Mononuclear cell (primary cell): ENCODE results near the gene FAM234B. TPM values are rescaled to one million over a fixed set of nuclear protein-coding genes. Genes with fewer than 3 reads are reported as not detected.
"Not testable (repeated sequence)": the region's sequence is repeated elsewhere in the genome, so short reads cannot be mapped to it uniquely, and the experiment has no call there.

Experiments
- H3K27me3 ChIP-seq: 2 replicates; pipeline ENCODE4 v1.6.0; 2011; ENCODE audit warnings: low read length, control low read depth; ENCODE audit not compliant: insufficient read depth
- H3K4me1 ChIP-seq: 2 replicates; pipeline ENCODE4 v1.5.1; 2011; ENCODE audit warnings: mild to moderate bottlenecking, low read length, control low read depth; ENCODE audit not compliant: insufficient read depth
- H3K4me3 ChIP-seq: 2 replicates; pipeline ENCODE4 v1.5.1; 2011; ENCODE audit warnings: mild to moderate bottlenecking, low read length, moderate library complexity
- H3K9me3 ChIP-seq: 2 replicates; pipeline ENCODE4 v1.5.1; 2011; ENCODE audit warnings: low read depth, mild to moderate bottlenecking, control low read depth, low read length
- total RNA-seq: library from RNA; depleted of rRNA; stranded (reverse); fragments of >200 nt; gene quantifications from one replicate; pipeline ENCODE4 v1.2.3, GENCODE V29; 2012

FAM234B gene
- total RNA-seq, 1 donor: 3.9 TPM

DNA sequence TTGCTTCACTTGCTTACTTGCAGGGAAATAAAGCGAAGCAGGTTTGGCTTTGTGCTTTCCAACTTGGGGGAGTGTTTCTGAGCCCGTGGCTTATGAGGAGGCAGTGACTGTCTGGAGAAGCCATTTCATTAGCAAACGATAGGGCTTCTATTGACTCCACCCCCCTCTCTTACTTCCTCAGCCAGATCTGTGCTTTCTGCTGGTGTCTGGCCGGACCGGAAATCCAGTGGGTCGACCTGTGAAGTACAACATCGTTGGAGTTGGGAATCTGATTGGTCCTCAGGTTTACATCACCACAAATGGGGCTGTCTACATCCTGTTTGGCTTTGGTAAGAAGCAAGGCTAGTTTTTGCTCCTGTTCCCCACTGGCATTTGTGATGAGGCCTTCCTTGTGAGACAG lies 22.3 kb downstream of the FAM234B start:
- Histone ChIP-seq H3K27me3 (no peaks in the 10 kb centered on the region), H3K4me1 (no peaks in the 10 kb centered on the region), H3K4me3 (no peak overlapping the region), H3K9me3 (no peaks in the 10 kb centered on the region)

DNA sequence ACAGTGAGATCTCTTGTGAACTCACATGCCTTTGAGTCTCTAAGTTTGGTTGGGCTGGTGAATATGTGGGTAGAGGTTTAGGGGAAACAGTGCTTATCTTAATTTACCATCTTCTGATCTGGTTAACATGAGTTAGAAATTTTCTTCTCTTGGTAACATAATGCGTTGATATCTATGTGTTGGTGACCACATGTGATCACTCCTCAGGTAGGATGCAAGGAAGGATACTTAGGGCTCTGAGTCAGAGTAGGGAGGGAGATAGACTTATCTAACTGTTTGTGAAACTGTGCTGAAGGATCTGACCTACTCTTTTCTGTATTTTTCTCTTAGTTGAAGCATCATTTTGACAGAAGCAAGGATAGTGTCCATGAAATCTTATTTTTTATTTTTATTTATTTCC lies 23.1 kb downstream of the FAM234B start:
- no peaks in the 10 kb centered on the region for H3K4me1 ChIP-seq
- no peaks in the 10 kb centered on the region for H3K27me3 ChIP-seq
- H3K9me3 ChIP-seq: no peaks in the 10 kb centered on the region
- H3K4me3 ChIP-seq: no peak overlapping the region

DNA sequence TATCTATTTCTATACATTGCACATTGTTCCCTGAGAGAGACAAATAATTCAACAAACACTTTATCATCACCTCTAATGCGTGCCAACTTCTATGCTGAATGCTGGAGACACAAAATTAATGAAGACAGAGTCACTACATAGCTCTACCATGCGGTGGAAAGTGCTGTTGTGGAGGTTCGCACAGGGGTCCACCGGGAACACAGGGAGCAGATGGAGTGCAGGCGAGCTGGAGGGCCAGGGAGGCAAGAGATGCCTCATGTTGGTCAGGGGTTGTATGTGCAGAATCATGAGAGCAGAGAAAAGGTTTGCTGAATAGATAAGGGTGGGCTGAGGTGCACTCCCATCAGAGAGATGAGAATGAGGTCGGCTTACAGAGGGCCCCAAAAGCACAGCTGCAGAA lies 25.2 kb downstream of the FAM234B start:
- Histone ChIP-seq H3K4me3 (no peak overlapping the region), H3K4me1 (no peaks in the 10 kb centered on the region), H3K27me3 (no peaks in the 10 kb centered on the region), H3K9me3 (no peaks in the 10 kb centered on the region)

- Histone ChIP-seq H3K9me3 (no peaks in the 10 kb centered on the region), H3K4me1 (no peaks in the 10 kb centered on the region), H3K4me3 (no peak overlapping the region), H3K27me3 (no peaks in the 10 kb centered on the region)
Observed at GRCh38 chr12:13071305-13072280, 27.4 kb downstream of the FAM234B start.

DNA sequence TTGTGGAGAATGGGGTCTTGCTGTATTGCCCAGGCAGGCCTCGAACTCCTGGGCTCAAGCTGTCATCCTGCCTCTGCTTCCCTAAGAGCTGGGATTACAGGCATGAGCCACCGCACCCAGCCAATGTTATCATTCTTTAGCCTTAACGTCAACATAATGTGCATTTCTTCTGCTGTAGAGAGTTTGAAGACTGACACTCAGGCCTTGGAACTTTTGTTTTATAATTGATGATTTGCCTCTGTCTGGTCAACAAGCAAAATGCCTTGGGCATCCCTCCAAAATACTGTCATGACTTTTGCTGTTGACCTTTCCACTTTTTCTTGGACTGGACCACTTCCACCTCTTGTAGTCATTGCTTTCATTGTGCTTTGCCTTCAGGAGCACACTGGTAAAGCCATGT lies 29.0 kb downstream of the FAM234B start:
- Histone ChIP-seq H3K27me3 (no peaks in the 10 kb centered on the region), H3K4me3 (no peak overlapping the region), H3K9me3 (no peaks in the 10 kb centered on the region), H3K4me1 (no peaks in the 10 kb centered on the region)

DNA sequence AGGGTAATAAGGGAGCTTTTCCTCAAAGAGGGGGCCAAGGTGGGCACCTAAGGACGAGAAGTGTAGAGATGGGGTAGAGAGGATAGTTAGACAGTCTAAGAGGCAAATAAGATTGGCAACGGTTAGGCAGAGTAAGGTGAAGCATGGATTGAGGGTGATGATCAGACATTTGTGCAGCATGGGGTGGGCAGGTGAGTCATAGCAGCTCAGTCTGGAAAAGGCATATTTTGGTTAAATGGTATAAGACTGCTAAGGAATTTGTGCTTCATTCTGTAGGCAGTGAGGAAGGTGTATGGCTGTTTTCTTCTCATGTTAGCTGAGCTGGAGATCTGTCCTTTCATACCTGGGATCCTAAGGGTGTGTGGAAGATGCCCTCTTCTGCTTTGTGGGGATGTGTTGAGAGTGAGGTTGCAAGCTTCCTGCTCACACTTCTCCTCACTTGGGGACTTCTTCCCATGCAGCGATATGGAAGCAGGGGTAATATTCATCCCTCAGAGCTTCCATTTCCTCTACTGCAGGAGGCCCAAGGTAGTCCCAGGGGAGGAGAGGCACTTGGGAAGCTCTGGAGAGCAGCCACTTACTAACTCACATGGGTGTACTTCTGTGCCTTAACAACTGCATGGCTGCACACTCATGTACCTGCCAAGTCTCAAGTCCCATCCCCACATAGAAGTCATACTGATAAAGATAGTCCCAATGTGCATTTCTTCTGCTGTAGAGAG lies 30.4 kb downstream of the FAM234B start:
- no peaks in the 10 kb centered on the region for H3K9me3 ChIP-seq
- no peak overlapping the region for H3K4me3 ChIP-seq
- H3K27me3 ChIP-seq: no peaks in the 10 kb centered on the region
- no peaks in the 10 kb centered on the region for H3K4me1 ChIP-seq

DNA sequence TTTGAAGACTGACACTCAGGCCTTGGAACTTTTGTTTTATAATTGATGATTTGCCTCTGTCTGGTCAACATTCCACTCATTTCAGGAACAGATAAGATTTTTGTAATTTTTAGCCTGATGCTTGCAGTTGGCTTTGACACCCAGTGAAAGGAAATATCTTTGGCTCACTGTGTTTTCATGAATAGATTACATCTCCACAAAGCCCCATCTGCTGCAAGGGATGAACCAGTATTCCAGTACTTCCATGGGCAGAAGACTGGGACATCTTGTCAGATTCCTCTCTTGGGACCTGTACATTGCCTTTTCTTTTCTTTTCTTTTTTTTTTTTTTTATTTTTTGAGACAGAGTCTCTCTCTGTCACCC lies 30.9 kb downstream of the FAM234B start:
- H3K9me3 ChIP-seq: no peaks in the 10 kb centered on the region

DNA sequence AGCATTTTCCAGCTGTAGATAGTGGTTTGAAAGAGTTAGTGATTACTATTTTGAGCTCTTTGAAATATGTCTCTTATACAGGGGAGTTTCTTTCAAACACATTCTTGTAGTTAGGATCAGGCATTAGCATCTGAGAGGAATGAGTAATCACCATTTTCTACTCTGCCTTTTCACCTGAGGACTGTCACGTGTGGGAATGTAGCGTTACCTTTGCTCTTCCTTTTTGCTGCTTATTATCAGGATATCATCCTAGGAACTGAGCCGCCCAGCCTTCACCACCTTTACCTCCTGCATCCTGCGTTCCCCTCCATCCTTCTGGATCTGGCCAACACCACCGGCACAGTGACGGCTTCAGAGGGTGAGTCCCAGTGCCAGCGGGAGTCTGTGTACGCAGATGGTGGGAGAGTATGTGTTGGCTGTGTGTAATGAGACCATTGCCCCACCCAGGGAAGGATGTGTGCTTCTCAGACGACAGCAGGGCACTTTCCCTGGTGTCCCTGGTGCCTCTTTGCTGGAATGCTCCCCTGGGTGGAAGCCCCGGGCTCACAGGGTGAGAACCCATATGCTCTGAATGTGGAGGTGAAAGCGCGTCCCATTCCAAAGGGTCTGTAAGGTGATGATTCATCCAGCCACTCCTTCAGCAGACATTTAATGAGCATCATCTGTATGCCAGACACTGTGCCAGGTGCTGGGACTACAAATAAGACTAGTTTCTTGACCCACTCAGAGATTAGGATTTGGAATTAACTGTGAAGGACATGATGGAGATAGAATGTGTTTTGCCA lies 31.8 kb downstream of the FAM234B start:
- H3K4me3 ChIP-seq: no peak overlapping the region
- H3K9me3 ChIP-seq: no peaks in the 10 kb centered on the region

More for the DNA sequence above, 30.9 kb downstream of the FAM234B start:
- Histone ChIP-seq H3K4me3 (no peak overlapping the region), H3K4me1 (no peaks in the 10 kb centered on the region), H3K27me3 (no peaks in the 10 kb centered on the region)

DNA sequence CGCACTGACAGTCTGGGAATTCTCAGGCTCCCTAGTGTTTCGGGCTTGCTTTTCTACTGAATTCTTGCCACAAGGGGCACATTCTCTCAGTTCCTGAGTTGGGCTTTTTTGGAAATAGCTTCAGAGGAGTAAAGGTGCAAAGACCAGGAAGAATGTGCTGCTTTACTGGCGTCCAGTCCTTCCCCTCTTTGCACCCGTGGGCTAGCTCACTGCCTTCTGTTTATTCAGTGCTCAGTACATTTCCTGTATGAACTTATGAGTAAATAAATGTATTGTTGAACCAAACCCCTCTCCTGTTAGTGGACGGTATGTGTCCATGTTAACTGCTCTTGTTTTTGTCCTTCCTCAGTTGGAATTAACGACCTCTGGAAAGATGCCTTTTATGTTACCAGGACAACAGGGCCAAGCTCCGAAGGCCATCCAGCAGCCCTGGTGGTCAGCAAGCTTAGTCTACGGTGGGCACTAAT lies 35.3 kb downstream of the FAM234B start:
- Histone ChIP-seq H3K4me3 (no peak overlapping the region), H3K9me3 (no peaks in the 10 kb centered on the region), H3K4me1 (no peaks in the 10 kb centered on the region), H3K27me3 (no peaks in the 10 kb centered on the region)

More for the DNA sequence above, 31.8 kb downstream of the FAM234B start:
- Histone ChIP-seq H3K27me3 (no peaks in the 10 kb centered on the region), H3K4me1 (no peaks in the 10 kb centered on the region)

DNA sequence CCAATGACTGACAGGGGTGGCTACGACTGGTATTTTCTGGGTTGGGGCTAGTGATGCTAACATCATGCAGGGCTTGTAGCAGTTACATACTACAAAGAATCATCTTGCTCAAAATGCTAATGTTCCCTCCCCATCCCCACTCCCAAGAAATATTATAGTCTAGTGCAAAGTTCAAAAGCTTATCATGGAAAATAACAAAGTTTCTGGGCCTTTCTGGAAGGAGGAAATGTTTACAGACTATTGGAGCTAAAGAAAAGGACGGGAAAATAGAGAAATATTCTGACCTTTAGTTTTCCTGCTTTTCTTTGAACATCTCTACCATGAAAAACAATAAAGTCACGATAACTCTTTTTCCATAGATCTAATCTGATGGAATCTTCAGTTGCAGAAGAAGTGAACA lies 36.1 kb downstream of the FAM234B start:
- H3K27me3 ChIP-seq: no peaks in the 10 kb centered on the region
- no peaks in the 10 kb centered on the region for H3K9me3 ChIP-seq
- no peaks in the 10 kb centered on the region for H3K4me1 ChIP-seq
- no peak overlapping the region for H3K4me3 ChIP-seq

DNA sequence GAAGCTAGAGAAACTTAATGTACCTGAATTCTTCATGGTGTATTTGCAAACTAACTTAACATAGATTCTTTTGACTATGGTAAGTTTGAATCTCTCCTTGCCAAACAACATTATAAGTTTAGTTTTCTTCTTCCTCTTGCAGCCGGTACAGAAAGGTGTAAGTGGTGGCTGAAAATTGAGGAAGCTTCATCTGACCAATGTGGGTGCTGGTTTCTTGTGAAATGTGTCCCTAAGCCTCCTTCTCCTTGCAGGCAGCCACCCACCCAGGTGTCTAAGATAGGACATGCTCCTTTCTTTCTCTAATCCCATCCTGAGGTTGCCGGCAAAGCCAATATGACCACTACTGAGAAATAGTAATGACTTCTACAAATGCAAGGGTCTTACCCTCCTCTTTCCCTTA lies 38.7 kb downstream of the FAM234B start:
- H3K27me3 ChIP-seq: no peaks in the 10 kb centered on the region
- H3K4me3 ChIP-seq: no peak overlapping the region

GRCh38 chr12:13083638-13084037 lies 39.5 kb downstream of the FAM234B start:
- not testable (repeated sequence) for H3K4me3 ChIP-seq, H3K27me3 ChIP-seq, H3K4me1 ChIP-seq, H3K9me3 ChIP-seq

More for the DNA sequence above, 38.7 kb downstream of the FAM234B start:
- no peaks in the 10 kb centered on the region for H3K4me1 ChIP-seq
- no peaks in the 10 kb centered on the region for H3K9me3 ChIP-seq

DNA sequence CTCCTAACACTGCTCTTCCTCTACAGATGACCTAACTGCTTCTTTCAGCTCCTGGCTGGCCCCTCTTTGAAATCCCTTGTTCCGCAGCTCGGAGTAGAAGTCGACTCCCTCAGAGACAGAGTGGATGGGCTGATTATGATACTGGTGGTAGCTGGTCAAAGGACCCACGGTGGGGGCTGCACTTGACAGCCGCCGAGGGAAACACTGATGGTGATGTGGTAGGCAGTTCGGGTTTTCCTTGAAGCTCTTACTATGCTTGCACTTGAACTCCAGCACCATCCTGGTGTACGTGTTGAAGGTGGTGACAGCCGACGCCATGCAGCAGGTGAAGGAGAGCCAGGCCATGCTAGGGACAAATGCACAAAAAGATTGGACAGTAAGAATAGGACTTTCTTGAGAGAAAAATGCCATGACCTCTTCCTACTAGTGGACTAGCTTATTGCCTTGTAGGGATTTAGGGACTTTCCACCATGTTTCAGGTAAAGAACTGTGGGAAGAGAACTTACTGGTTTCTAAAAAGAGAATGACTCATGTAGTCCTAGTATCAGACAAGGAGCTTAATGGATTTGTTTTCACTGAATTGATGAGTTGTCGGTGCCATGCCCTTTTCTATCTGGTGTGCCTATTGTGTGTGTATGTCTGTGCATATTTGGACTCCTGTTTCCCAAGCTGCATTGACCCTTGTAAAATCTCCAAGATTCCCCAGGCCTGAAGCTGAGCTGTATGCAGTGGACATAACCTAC lies 40.9 kb downstream of the FAM234B start:
- no peaks in the 10 kb centered on the region for H3K27me3 ChIP-seq
- H3K9me3 ChIP-seq: no peaks in the 10 kb centered on the region
- H3K4me1 ChIP-seq: no peaks in the 10 kb centered on the region
- no peak overlapping the region for H3K4me3 ChIP-seq

GRCh38 chr12:13085968-13086686 lies 41.9 kb downstream of the FAM234B start:
- Histone ChIP-seq H3K9me3 (no peaks in the 10 kb centered on the region), H3K4me3 (no peak overlapping the region), H3K27me3 (no peaks in the 10 kb centered on the region), H3K4me1 (peaks cover 2% of the 10 kb centered on the region)
